WTC11 (cell line): ENCODE data around the gene PTPN4. TPM values are rescaled to one million over a fixed set of nuclear protein-coding genes. Genes with fewer than 3 reads are reported as not detected.

Experiments used
- ATAC-seq: fragments of 200-7000 bp; cut with Tn5 transposase; 2 replicates; pipeline ENCODE4 v1.10.0; 2021; ENCODE audit warnings: mild to moderate bottlenecking, moderate library complexity
- CTCF ChIA-PET: fragments of 300-600 bp; sonication (Branson Sonifier 250); formaldehyde crosslinking; loops from one replicate; lab custom pipeline; 2021; ENCODE audit warnings: antibody characterized with exemption; lab: Charles Lee
- POLR2A ChIA-PET: fragments of 350-600 bp; sonication (Branson Sonifier 250); formaldehyde crosslinking; loops from one replicate; lab custom pipeline; 2021; ENCODE audit warnings: antibody characterized with exemption; lab: Charles Lee
- DNase-seq: peaks from one replicate; pipeline ENCODE4 v3.0.0; 2021; ENCODE audit warnings: low spot score
- H3K27ac Mint-ChIP-seq: 2 replicates; pipeline ENCODE4 v1.8.0; 2021; ENCODE audit warnings: mixed read lengths
- H3K27me3 Mint-ChIP-seq: 2 replicates; pipeline ENCODE4 v1.8.0; 2021; ENCODE audit warnings: low read depth, mild to moderate bottlenecking, moderate library complexity, mixed read lengths
- H3K36me3 Mint-ChIP-seq: 2 replicates; pipeline ENCODE4 v1.8.0; 2021; ENCODE audit warnings: mixed read lengths
- H3K4me1 Mint-ChIP-seq: 2 replicates; pipeline ENCODE4 v1.8.0; 2022; ENCODE audit warnings: mixed read lengths
- H3K4me3 Mint-ChIP-seq: 2 replicates; pipeline ENCODE4 v1.8.0; 2021; ENCODE audit warnings: mild to moderate bottlenecking, moderate library complexity, mixed read lengths
- H3K9me3 Mint-ChIP-seq: 2 replicates; pipeline ENCODE4 v1.8.0; 2021; ENCODE audit warnings: mixed read lengths
- ATF1 ChIP-seq: sonication (generic); formaldehyde crosslinking; IDR thresholded peaks from 2 replicates; pipeline ENCODE4 v1.8.1; 2023; ENCODE audit warnings: mild to moderate bottlenecking, moderate library complexity, missing genetic modification reagents
- CBFB ChIP-seq: sonication (generic); formaldehyde crosslinking; IDR thresholded peaks from 2 replicates; pipeline ENCODE4 v1.8.1; 2022; ENCODE audit warnings: mild to moderate bottlenecking, low read depth, missing genetic modification reagents
- CREB1 ChIP-seq: sonication (generic); formaldehyde crosslinking; IDR thresholded peaks from 2 replicates; pipeline ENCODE4 v1.8.0; 2023; ENCODE audit warnings: mild to moderate bottlenecking, missing genetic modification reagents
- ESRRA ChIP-seq: sonication (generic); formaldehyde crosslinking; IDR thresholded peaks from 2 replicates; pipeline ENCODE4 v1.8.1; 2022; ENCODE audit warnings: mild to moderate bottlenecking, missing genetic modification reagents, borderline replicate concordance
- NR3C1 ChIP-seq: sonication (generic); formaldehyde crosslinking; conservative IDR thresholded peaks from 2 replicates; pipeline ENCODE4 v1.8.1; 2023; ENCODE audit warnings: low read depth, mild to moderate bottlenecking, missing genetic modification reagents
- OVOL2 ChIP-seq: fragments of 250-450 bp; sonication (Bioruptor Pico); IDR thresholded peaks from 2 replicates; pipeline ENCODE4 v1.9.0; 2021; ENCODE audit warnings: mild to moderate bottlenecking, borderline replicate concordance
- RORB ChIP-seq: fragments of 250-450 bp; sonication (Bioruptor Pico); IDR thresholded peaks from 2 replicates; pipeline ENCODE4 v1.9.0; 2021; ENCODE audit warnings: mild to moderate bottlenecking
- SMAD3 ChIP-seq: sonication (generic); formaldehyde crosslinking; IDR thresholded peaks from 2 replicates; pipeline ENCODE4 v1.8.0; 2022; ENCODE audit warnings: missing genetic modification reagents, mild to moderate bottlenecking, borderline replicate concordance
- SOX15 ChIP-seq: fragments of 250-450 bp; sonication (Bioruptor Pico); IDR thresholded peaks from 2 replicates; pipeline ENCODE4 v1.9.0; 2021; ENCODE audit warnings: mild to moderate bottlenecking
- USF1 ChIP-seq: sonication (generic); formaldehyde crosslinking; IDR thresholded peaks from 2 replicates; pipeline ENCODE4 v1.8.0; 2022; ENCODE audit warnings: mild to moderate bottlenecking, missing genetic modification reagents
- ZNF219 ChIP-seq: sonication (generic); formaldehyde crosslinking; IDR thresholded peaks from 2 replicates; pipeline ENCODE4 v1.8.0; 2023; ENCODE audit warnings: missing genetic modification reagents, mild to moderate bottlenecking, borderline replicate concordance
- ZNF232 ChIP-seq: sonication (generic); formaldehyde crosslinking; IDR thresholded peaks from 2 replicates; pipeline ENCODE4 v1.8.0; 2022; ENCODE audit warnings: mild to moderate bottlenecking, missing genetic modification reagents
- ZNF317 ChIP-seq: sonication (generic); formaldehyde crosslinking; IDR thresholded peaks from 2 replicates; pipeline ENCODE4 v1.8.1; 2023; ENCODE audit warnings: low read depth, mild to moderate bottlenecking, moderate library complexity, missing genetic modification reagents, borderline replicate concordance
- ZSCAN18 ChIP-seq: fragments of 250-450 bp; sonication (Bioruptor Pico); IDR thresholded peaks from 2 replicates; pipeline ENCODE4 v2.1.2; 2022; ENCODE audit warnings: mild to moderate bottlenecking, moderate library complexity
- total RNA-seq: library from RNA; stranded (reverse); gene quantifications from 3 replicates; pipeline ENCODE4 v1.2.3, GENCODE V29; 2021
- TF ChIP-seq, protein P1 (sequence below): sonication (generic); formaldehyde crosslinking; IDR thresholded peaks from 2 replicates; pipeline ENCODE4 v1.8.1; 2023; ENCODE audit warnings: mild to moderate bottlenecking, missing genetic modification reagents
- TF ChIP-seq, protein P2 (sequence below): sonication (generic); formaldehyde crosslinking; IDR thresholded peaks from 2 replicates; pipeline ENCODE4 v1.8.0; 2022; ENCODE audit warnings: mild to moderate bottlenecking, missing genetic modification reagents
- TF ChIP-seq, protein P3 (sequence below): sonication (generic); formaldehyde crosslinking; IDR thresholded peaks from 2 replicates; pipeline ENCODE4 v1.8.0; 2022; ENCODE audit warnings: mild to moderate bottlenecking, missing genetic modification reagents
- TF ChIP-seq, protein P4 (sequence below): sonication (generic); formaldehyde crosslinking; IDR thresholded peaks from 2 replicates; pipeline ENCODE4 v1.8.1; 2022; ENCODE audit warnings: mild to moderate bottlenecking, missing genetic modification reagents, moderate library complexity, borderline replicate concordance
- TF ChIP-seq, protein P5 (sequence below): fragments of 200-600 bp; IDR thresholded peaks from 2 replicates; pipeline ENCODE4 v1.8.0; 2022; ENCODE audit warnings: antibody characterized with exemption

Gene PTPN4
- total RNA-seq, 1 experiment from 2014 or later, result 85.8 TPM

GRCh38 chr2:119721462-119721861, 38.3 kb upstream of the PTPN4 start:
- ChIA-PET CTCF (interaction anchor here (0.8 to 3.1 kb wide), 4 partner anchors 14 to 485 kb away, joined by 3 to 17 read pairs (median 3); no protein-coding TSS in a partner anchor), POLR2A (no interaction called here)
- DNase-seq (no peak), ATAC-seq (peak; percentile 55)
- H3K4me1 Mint-ChIP-seq, result peaks cover 8% of the 10 kb centered on the region
- no peak overlapping the region for H3K27ac Mint-ChIP-seq
- peaks cover 12% of the 10 kb centered on the region for H3K9me3 Mint-ChIP-seq
- no peak for TF ChIP-seq ZSCAN18 (CRISPR knock-in tag)
- TF ChIP-seq CREB1 (CRISPR knock-in tag), result no peak
- no peak for TF ChIP-seq ESRRA (CRISPR knock-in tag)
- TF ChIP-seq SMAD3 (CRISPR knock-in tag), result no peak
- TF ChIP-seq, protein P1, sequence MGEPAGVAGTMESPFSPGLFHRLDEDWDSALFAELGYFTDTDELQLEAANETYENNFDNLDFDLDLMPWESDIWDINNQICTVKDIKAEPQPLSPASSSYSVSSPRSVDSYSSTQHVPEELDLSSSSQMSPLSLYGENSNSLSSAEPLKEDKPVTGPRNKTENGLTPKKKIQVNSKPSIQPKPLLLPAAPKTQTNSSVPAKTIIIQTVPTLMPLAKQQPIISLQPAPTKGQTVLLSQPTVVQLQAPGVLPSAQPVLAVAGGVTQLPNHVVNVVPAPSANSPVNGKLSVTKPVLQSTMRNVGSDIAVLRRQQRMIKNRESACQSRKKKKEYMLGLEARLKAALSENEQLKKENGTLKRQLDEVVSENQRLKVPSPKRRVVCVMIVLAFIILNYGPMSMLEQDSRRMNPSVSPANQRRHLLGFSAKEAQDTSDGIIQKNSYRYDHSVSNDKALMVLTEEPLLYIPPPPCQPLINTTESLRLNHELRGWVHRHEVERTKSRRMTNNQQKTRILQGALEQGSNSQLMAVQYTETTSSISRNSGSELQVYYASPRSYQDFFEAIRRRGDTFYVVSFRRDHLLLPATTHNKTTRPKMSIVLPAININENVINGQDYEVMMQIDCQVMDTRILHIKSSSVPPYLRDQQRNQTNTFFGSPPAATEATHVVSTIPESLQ (CRISPR knock-in tag), result no peak
- TF ChIP-seq, protein P2, sequence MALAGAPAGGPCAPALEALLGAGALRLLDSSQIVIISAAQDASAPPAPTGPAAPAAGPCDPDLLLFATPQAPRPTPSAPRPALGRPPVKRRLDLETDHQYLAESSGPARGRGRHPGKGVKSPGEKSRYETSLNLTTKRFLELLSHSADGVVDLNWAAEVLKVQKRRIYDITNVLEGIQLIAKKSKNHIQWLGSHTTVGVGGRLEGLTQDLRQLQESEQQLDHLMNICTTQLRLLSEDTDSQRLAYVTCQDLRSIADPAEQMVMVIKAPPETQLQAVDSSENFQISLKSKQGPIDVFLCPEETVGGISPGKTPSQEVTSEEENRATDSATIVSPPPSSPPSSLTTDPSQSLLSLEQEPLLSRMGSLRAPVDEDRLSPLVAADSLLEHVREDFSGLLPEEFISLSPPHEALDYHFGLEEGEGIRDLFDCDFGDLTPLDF (CRISPR knock-in tag), result no peak
- TF ChIP-seq ZNF317 (CRISPR knock-in tag), result no peak
- no peak for TF ChIP-seq ZNF232 (CRISPR knock-in tag)
- TF ChIP-seq, protein P3, sequence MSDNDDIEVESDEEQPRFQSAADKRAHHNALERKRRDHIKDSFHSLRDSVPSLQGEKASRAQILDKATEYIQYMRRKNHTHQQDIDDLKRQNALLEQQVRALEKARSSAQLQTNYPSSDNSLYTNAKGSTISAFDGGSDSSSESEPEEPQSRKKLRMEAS (CRISPR knock-in tag), result no peak
- TF ChIP-seq USF1 (CRISPR knock-in tag), result no peak
- TF ChIP-seq, protein P4, sequence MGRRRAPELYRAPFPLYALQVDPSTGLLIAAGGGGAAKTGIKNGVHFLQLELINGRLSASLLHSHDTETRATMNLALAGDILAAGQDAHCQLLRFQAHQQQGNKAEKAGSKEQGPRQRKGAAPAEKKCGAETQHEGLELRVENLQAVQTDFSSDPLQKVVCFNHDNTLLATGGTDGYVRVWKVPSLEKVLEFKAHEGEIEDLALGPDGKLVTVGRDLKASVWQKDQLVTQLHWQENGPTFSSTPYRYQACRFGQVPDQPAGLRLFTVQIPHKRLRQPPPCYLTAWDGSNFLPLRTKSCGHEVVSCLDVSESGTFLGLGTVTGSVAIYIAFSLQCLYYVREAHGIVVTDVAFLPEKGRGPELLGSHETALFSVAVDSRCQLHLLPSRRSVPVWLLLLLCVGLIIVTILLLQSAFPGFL, result no peak
- TF ChIP-seq ZNF219 (CRISPR knock-in tag), result no peak
- TF ChIP-seq RORB (CRISPR knock-in tag), result no peak
- no peak for TF ChIP-seq SOX15
- no peak for TF ChIP-seq ATF1 (CRISPR knock-in tag)
- no peak for TF ChIP-seq NR3C1 (CRISPR knock-in tag)
- TF ChIP-seq OVOL2, result no peak
- TF ChIP-seq, protein P5, sequence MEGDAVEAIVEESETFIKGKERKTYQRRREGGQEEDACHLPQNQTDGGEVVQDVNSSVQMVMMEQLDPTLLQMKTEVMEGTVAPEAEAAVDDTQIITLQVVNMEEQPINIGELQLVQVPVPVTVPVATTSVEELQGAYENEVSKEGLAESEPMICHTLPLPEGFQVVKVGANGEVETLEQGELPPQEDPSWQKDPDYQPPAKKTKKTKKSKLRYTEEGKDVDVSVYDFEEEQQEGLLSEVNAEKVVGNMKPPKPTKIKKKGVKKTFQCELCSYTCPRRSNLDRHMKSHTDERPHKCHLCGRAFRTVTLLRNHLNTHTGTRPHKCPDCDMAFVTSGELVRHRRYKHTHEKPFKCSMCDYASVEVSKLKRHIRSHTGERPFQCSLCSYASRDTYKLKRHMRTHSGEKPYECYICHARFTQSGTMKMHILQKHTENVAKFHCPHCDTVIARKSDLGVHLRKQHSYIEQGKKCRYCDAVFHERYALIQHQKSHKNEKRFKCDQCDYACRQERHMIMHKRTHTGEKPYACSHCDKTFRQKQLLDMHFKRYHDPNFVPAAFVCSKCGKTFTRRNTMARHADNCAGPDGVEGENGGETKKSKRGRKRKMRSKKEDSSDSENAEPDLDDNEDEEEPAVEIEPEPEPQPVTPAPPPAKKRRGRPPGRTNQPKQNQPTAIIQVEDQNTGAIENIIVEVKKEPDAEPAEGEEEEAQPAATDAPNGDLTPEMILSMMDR, result no peak
- no peak for TF ChIP-seq CBFB (CRISPR knock-in tag)
- H3K27me3 Mint-ChIP-seq, result no peaks in the 10 kb centered on the region
- no peak overlapping the region for H3K4me3 Mint-ChIP-seq
- peaks cover 3% of the 10 kb centered on the region for H3K36me3 Mint-ChIP-seq
